GM21360 (cell line): ENCODE results near the gene SCUBE1.

Source experiments
- ATAC-seq: cut with Tn5 transposase; IDR thresholded peaks from one replicate; pipeline ENCODE4 v1.9.1; 2021; ENCODE audit warnings: mild to moderate bottlenecking, moderate library complexity; ENCODE audit not compliant: unreplicated experiment

The SCUBE1 gene

DNA sequence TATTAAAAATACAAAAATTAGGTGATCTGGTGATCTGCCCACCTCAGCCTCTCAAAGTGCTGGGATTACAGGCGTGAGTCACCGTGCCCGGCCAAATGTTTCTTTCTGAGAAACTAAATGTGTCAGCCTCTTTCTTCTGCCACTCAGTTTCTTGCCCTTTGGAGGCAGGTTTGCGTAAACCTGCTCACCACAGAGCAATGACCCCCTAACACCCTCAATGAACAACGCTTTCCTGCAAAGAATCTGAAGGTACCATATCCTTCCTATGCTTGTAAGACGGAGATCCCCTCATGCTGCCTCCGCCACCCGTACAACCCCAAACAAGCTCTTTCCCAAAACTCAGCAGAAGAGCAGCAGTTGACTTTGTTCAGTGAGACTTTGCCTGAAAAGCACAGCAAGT, 117.6 kb downstream of the SCUBE1 start:
- no peak for ATAC-seq

DNA sequence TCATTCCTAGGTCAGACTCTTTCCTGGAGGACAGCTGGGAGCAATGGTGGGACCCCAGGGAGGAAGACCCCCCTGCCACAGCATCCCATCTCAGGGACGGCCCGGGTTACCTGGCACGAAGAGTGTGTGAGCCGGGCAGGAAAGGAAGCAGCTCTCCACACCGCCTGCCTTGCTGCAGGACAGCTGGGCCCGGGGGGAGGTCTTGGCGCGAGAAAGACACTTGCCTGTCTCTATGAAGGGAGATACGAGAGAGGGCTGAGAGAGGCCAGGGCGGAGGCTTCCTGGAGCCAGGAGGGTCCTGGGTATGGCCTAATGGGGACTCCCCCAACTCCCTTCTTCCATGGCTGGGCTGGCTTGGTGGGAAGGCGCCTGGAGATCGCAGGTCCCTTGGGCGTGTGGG, 120.2 kb downstream of the SCUBE1 start:
- no peak for ATAC-seq

GRCh38 chr22:43222262-43222661, 120.9 kb downstream of the SCUBE1 start:
- ATAC-seq, result no peak

GRCh38 chr22:43220625-43221380, 122.4 kb downstream of the SCUBE1 start:
- ATAC-seq, result no peak

DNA sequence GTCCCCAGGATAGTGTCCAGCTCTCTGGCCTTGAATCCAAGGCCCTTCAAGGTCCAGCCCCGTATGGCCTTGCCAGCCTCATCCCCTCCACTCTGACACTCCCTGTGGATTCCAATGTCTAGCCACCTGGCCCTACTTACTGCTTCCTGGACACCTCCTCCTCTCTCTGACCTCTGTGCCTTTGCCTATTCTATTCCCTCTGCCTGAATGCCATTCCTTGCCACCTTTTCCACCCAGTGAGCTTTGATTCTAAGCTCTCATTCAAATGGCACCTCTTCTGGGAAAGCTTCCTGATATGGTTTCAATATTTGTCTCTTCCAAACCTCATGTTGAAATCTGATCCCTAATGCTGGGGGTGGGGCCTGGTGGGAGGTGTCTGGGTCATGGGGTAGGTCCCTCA, 124.4 kb downstream of the SCUBE1 start:
- ATAC-seq, result no peak

- no peak for ATAC-seq
Measured at GRCh38 chr22:43217285-43218030, 125.7 kb downstream of the SCUBE1 start.

DNA sequence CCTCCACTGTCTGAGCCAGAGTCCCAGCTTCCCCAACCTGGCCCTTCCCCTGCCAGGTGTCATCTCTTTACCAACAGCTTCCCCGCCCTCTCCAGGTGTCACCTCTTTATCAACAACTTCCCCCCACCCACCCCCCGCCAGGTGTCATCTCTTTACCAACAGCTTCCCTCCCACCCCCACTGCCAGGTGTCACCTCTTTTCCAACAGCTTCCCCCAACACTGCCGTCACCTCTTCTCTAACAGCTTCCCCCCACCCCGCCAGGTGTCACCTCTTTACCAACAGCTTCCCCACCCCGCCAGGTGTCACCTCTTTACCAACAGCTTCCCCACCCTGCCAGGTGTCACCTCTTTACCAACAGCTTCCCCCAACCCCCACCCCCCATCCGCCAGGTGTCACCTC, 126.4 kb downstream of the SCUBE1 start:
- no peak for ATAC-seq

DNA sequence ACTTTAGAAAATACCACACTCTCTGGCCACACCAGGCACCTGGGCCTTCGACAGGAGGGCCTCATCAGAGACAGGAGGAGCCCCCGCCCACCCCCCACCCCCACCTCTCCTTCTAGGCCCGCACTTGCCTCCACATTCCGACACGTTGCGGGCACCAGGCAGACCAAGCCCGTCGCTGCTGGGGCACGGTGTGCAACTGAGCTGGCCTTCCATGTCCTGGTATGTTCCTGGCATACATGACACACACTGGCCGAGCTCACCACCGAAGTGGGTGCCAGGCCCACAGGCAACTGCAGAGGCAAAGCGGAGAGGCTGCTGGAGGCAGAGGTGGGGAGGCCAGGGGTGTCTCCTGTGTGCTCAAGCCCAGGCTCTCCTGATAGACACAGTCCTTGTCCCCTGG, 129.2 kb downstream of the SCUBE1 start:
- ATAC-seq, result no peak

- ATAC-seq, result no peak
Measured at GRCh38 chr22:43213051-43213450, 130.1 kb downstream of the SCUBE1 start.

GRCh38 chr22:43212434-43212952, 130.7 kb downstream of the SCUBE1 start:
- no peak for ATAC-seq

DNA sequence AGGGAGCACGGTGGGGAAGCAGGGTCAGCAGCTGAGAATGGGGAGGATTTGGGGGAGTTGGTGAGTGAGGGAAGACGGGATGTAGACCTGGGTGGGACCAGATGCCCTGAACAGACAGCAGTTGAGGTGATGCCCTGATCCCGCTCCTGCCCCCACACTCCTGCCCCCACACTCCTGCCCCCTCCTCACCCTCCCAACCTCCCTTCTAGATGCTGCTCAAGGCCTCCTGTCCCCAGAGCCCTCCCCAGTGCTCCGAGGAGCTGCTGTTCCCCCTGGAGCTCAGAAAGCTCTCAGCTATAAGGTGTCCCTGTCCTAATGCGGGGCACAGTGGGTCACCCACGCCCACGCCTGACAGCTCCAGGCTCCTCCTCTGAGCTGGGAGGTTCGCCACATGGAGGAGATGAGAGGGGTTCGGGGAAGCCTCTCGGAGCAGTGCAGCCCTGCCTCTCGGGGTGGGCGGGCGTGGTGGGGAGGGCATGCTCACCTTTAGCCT, 131.2 kb downstream of the SCUBE1 start:
- no peak for ATAC-seq

DNA sequence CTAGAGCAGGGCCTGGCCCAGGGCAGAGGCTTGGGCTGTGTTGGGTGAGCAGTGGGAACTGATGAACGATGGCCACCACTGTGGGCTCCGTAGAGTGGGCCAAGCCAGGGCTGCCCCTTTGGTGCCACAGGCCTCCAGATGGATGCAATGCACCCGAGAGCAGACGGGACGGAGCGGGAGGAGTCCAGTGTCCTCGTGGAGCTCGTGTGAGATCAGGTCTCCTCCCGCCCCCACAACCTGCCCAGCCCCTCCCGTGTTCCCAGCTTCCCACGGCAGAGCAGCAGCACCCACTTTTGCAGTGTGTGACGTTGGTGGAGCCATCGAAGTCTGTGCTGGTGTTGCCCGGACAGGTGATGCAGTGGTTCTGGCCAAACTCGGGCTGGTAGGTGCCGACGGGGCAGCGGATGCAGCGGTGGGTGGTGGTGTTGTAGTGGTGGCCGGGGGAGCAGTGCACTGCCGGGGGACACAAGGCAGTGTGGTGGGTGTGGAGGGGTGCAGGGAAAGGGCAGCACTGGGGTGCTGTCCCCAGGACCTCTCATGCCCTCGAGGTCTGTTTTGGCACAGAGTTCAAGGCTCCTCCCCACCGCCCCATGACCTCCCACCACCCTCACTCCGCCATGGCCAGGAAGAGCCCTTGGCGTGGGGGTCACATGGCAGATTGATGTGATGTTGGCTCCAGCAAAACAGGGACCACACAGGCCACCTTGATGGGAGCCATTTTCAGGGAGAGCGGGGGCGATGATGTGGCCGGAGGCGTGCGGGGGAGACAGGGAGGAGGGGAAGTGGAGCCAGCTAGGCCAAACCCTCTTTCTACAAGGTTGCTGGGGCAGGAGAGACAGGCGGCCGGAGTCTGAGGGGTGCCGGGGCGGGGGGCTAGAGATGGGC, 132.3 kb downstream of the SCUBE1 start:
- ATAC-seq, result no peak

DNA sequence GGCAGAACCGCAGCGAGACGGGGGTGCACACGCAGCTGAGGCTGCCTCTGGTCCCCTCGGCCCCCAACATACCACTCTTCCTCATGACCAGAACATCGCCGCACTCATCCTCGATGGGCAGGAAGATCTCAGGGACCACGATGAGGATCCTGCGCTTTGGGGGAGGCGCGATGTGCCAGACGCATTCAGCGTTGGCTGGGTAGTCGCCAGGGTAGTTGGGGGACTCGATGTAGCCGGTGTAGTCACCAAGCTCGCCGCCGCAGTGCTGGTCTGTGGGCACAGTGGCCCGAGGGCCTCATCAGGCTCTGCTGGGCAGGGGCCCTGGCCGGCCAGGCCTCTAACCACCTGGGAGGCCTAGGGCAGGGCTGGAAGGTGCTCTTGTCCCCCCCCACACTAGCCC, 133.2 kb downstream of the SCUBE1 start:
- ATAC-seq, result no peak

DNA sequence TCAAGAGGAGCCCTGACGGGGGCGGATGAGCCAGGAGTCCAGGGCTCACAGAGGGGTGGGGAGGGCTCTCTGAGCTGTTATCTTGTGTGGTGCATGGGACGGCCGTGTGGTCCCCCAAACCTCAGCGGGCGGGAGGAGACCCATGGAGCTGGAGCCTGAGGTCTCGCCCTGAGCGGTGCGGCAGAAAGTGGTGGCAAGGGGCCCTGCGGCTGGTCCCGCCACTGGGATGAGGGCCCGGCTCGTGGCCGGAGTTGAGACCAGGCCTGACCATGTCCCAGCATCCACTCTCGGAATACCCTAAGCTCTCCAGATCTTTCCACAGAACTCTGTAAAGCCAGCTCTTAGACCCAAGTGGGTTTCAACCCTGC, 133.7 kb downstream of the SCUBE1 start:
- ATAC-seq, result no peak

GRCh38 chr22:43208703-43209522, 134.3 kb downstream of the SCUBE1 start:
- ATAC-seq, result no peak

DNA sequence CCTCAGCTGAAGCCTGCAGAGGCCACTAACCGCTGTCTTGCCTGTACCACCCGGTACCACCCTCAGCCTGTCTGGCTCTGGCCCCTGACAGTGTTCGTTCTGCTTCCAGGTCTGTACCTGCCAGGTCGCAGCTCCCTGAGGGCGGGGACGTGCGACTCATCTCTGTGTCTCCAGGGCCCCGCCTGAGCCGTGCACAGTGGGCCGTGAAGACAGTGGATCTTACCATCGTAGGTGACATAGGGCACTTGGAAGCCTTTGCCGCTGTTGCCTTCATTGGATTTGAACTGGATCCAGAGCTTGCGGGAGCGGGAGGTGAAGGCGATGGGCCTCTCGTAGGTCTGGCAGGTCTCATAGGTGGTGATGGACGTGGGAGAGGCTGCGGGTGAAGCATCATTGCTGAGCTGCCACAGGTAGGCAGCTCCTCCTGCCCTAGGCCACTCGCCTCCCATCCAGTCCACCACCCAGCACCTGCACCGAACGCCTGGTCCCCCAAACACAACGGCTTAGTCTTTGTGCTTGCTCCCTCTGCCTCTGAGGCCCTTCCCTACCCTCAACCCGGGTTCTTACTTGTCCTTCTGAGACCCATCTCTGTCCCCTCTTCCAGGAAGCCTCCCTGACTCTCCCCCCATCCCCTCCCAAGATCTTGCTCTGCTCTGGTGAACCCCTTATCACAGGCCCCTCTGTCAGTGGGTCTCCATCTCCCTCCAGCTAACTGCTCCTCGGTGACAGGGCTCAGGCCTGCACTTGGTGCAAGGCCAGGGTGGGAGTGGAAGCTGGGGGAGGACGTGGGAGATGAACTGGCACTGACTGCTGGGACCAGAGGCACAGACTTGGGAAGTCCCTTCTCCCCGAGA, 135.1 kb downstream of the SCUBE1 start:
- no peak for ATAC-seq

- ATAC-seq, result no peak
Measured at GRCh38 chr22:43207386-43207785, 135.8 kb downstream of the SCUBE1 start.

- no peak for ATAC-seq
Measured at GRCh38 chr22:43206509-43207161, 136.5 kb downstream of the SCUBE1 start.
